Measurements from ENCODE around the gene ANXA3.

The ANXA3 gene

DNA sequence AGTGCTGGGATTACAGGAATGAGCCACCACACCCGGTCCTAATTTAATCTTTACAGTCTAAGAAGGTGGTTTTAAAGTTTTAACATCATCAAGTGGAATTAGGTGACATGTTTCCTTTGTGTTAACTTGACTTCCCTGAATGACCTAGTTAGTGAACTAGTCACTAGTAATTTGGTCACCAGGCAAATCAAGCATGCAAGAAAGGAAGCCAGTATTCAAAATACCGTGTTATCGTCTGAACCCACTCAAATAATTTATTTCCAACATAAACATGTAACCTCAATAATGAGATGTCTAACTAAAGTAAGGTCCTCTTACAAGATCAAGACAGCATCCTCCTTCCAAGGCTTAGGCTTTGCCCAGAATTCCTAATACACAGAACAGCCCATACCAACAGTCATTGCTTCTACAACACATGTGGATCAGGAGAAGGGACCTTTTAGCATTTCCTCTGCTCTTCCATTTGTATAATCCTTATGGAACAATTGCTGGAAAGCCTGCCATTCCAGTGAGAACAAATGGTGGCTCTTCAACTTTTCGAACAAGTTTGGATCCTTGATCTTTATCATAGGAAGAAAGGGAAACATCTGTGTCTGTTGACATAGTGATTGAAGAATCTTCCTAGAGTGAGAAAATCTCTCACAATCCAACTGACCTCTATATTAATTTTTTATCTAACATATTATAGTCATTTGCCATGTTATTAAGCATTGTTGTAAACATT is 97.2 kb downstream of the ANXA3 start:
- no peak for DNase-seq

- no peak for DNase-seq
These were observed 98.8 kb downstream of the ANXA3 start for GRCh38 chr4:78650106-78651024.

DNA sequence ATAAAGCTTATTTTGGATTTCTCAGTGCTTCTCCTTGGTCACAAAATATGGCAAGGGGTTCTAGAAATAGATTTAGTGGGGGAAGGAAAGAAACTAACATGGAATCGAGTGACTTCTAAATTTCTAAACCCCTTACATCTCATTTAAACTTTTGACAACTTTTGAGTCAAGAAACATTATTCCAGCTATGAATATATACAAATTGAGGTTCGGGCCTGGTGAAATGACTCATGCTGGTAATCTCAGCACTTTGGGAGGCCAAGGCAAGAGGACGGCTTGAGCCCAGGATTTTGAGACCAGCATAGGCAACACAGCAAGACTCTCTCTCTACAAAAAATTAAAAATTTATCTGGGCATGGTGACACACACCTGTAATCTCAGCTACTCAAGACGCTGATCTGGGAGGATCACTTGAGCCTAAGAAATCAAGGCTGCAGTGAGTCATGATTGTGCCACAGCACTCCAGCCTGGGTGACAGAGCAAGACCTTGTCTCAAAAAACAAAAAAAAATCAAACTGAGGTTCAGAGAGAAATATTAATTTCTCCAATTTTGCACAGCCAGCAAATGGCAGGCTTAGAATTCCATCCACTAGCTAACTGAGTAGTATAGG is 99.8 kb downstream of the ANXA3 start:
- no peak for DNase-seq

DNA sequence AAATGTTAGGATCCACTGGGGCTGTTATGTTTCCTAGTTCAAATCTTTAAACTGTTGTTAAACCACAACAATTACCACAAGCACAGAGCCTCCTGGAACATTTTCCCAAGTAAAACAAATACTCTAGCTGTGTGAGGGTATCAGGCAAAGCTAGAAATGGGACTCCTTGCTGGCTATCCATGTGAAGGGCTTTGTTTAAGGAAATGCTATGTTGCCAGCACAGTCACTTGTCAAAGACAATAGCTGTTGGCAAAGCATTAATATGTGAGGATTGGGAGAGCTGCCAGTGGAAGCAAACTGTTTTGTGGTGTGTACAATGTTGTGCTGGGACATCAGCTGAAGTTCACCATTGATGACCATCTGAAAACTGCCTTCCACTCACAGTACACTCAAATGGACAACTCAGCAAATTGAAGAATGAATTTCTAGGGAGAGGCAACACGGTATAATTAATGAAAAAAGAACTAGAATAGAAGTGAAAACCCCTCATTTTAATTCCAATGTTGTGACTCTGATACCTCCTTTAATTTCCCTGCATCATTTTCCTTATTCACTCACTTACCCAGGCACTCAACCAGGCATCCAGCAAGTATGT is 100.8 kb downstream of the ANXA3 start:
- DNase-seq, result no peak

GRCh38 chr4:78653655-78654054 is 102.1 kb downstream of the ANXA3 start:
- no peak for DNase-seq

DNA sequence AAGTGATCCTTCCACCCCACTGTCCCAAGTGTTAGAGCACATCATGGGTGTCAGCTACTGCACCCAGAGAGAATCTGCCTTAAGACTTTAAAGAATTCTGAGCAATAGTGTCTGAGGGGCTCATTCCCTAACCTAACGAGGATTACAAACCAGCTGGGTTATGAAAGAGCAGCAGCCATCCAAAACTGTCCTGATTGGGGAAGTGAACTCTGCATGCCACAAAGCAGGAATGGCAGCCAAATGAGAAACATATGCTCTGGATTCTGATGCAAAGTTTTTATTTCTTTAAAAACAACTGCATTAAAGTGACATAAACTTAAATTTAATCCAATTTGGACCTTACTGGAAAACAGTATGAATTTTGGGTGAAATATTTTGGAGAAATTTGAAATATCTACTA is 103.2 kb downstream of the ANXA3 start:
- no peak for DNase-seq

GRCh38 chr4:78656968-78657445 is 105.4 kb downstream of the ANXA3 start:
- no peak for DNase-seq

DNA sequence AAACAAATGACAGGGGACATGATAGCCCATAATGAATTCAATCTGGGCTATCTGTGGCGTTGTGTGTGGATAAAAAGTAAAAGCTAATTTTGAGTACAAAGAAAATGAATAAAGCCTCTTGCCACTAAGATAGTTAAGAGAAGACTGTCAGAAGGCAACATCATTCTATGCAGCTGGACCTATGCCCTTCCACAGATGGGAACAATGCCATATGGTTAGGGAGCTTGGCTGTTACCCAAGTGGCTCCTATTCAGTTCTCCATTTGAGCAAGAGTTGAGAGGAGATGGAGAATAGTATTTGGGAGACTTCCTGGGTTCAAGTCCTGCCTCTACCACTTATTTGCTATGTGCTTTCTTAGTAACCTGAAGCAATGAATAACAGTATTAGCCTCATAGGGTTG is 107.7 kb downstream of the ANXA3 start:
- no peak for DNase-seq

DNA sequence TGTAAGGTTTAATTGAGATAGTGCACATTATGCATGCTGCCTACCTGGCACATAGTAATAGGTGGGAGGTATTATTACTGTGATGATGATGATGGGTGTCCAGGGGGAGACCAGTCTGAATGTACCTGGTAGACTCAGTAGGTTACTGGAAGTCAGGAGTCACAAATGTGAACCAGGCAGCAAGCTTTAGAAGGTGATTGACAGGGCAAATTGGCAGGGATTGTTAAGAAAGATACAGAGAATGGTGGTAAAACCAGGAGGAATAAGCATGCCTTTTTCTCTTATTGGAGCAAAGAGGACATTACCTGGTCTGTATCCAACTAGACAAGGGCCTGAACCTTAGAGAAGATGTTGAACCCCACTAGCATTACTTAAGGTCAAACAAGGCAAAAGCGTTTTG is 108.1 kb downstream of the ANXA3 start:
- no peak for DNase-seq

Data from cortex of kidney (tissue), 1 donor.